ENCODE measurements around the gene GALNT9. TPM values are rescaled to one million over a fixed set of nuclear protein-coding genes. Genes with fewer than 3 reads are reported as not detected.

The GALNT9 gene
- total RNA-seq, 4 donors from 2014 or later: 0.13 TPM; not detected in 3

DNA sequence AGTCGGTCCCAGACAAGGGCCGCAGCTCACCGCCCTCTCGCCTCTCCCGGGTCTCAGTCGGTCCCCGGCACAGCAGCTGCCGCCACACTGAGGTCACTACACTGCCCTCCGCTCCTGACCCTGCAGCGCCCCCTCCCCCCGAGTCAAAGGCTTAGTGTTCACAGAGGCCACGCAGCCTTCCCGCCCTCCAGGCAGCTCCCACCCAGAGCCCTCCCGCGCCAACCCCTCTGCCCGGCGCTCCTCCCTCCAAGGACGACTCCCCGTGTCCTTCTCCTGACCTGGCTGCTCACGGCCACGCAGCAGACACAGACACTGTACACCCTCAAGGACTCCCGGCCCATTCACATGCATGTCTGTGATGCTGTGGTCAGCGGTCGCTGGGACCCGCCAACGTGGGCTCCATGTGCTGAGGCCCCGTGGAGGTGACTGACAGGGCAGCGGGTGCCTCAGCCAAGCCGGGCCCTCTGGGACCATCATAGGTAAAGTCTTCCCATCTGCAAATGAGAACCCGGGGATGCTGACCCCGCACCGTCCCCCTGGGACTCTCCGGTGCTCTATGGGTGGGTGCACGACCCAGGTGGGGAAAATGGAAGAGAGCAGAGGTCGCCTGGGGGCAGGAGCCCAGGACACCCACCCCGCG is 16.3 kb upstream of the GALNT9 start:
- intact Hi-C loops (cut with DNase I; ENCODE audit: low total_unique reads): no loop called here
- TF ChIP-seq, protein P1, sequence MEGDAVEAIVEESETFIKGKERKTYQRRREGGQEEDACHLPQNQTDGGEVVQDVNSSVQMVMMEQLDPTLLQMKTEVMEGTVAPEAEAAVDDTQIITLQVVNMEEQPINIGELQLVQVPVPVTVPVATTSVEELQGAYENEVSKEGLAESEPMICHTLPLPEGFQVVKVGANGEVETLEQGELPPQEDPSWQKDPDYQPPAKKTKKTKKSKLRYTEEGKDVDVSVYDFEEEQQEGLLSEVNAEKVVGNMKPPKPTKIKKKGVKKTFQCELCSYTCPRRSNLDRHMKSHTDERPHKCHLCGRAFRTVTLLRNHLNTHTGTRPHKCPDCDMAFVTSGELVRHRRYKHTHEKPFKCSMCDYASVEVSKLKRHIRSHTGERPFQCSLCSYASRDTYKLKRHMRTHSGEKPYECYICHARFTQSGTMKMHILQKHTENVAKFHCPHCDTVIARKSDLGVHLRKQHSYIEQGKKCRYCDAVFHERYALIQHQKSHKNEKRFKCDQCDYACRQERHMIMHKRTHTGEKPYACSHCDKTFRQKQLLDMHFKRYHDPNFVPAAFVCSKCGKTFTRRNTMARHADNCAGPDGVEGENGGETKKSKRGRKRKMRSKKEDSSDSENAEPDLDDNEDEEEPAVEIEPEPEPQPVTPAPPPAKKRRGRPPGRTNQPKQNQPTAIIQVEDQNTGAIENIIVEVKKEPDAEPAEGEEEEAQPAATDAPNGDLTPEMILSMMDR (IDR thresholded peaks at IDR 0.05): no peak
- no peak for TF ChIP-seq POLR2A (IDR thresholded peaks at IDR 0.05)
- DNase-seq (ENCODE audit: low spot score in 2 of 2): no peak
- no peak overlapping the region for H3K4me3 ChIP-seq (ENCODE audit: low read depth, poor library complexity, severe bottlenecking)
- 67 to 73% methylated on average over 34 to 37 of the region's 37 CpGs for WGBS, 2 donors

DNA sequence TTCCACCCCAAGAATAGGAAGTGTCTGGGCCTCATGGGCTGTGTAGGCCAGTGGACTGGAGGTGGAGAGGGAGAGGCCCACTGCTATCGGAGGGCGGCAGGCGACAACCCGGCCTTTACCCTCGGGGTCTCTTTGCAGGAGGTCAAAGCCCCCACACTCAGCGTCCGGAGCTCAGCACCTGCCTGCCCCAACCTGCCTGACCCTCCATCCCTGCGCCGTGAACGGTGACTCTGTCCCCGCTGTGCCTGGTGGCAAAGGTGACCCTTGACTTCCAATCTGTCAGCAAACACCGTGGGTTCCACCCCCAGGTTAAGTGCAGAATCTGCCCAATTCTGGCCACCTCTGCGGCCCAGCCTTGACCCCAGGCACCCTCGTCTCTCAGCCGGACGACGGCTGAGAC is 15.7 kb upstream of the GALNT9 start:
- H3K4me3 ChIP-seq (ENCODE audit: low read depth, poor library complexity, severe bottlenecking): no peak overlapping the region
- intact Hi-C loops (cut with DNase I; ENCODE audit: low total_unique reads): no loop called here
- no peak for DNase-seq (ENCODE audit: low spot score in 2 of 2)
- TF ChIP-seq, protein P1 (IDR thresholded peaks at IDR 0.05): no peak
- TF ChIP-seq POLR2A (IDR thresholded peaks at IDR 0.05): no peak
- 63 to 64% methylated on average over 9 to 17 of the region's 17 CpGs for WGBS, 2 donors

DNA sequence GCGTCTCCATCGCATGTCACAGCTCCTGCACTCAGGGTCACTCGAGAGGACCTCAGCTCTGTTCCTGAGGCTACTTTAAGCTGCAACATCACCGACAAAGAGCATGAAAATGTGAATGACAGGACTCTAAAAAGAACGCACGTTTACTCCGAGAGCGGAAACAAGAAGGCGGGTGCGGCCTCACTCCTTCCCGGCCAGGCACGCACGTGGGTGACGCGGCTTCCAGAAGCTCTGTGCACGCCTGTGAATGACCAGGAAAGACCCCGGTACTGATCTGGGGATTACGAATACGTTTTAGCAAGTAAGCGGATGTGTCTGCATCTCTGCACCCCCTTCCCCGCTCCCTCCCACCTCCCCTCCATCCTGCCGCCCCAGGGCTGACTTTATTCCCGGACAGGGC is 15.2 kb upstream of the GALNT9 start:
- intact Hi-C loops (cut with DNase I; ENCODE audit: low total_unique reads): no loop called here
- no peak overlapping the region for H3K4me3 ChIP-seq (ENCODE audit: low read depth, poor library complexity, severe bottlenecking)
- 71 to 75% methylated on average over 23 of the region's 23 CpGs for WGBS, 2 donors
- no peak for TF ChIP-seq POLR2A (IDR thresholded peaks at IDR 0.05)
- TF ChIP-seq, protein P1 (IDR thresholded peaks at IDR 0.05): no peak
- no peak for DNase-seq (ENCODE audit: low spot score in 2 of 2)

DNA sequence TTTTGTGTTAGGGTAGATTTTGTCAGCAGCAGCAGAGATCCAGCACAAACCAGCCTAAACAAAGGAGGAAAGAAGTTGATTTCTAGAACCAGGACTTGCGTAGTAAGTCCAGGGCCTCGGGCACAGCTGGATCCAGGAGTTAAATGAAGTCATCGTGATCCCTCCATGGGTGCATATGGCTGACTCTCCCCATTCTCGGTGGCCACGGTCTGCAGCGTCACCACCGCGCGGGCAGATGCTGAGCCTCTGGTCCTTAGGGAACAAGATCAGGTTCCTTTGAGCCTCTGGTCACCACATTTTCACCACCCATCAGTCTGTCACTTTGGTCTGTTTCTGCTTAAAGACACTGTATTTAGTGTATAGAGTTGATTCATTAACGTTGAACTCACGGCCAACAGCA is 14.8 kb upstream of the GALNT9 start:
- H3K4me3 ChIP-seq (ENCODE audit: low read depth, poor library complexity, severe bottlenecking): no peak overlapping the region
- intact Hi-C loops (cut with DNase I; ENCODE audit: low total_unique reads): no loop called here
- no peak for TF ChIP-seq POLR2A (IDR thresholded peaks at IDR 0.05)
- TF ChIP-seq, protein P1 (IDR thresholded peaks at IDR 0.05): no peak
- 56 to 58% methylated on average over 11 of the region's 11 CpGs for WGBS, 2 donors
- DNase-seq (ENCODE audit: low spot score in 2 of 2): no peak

DNA sequence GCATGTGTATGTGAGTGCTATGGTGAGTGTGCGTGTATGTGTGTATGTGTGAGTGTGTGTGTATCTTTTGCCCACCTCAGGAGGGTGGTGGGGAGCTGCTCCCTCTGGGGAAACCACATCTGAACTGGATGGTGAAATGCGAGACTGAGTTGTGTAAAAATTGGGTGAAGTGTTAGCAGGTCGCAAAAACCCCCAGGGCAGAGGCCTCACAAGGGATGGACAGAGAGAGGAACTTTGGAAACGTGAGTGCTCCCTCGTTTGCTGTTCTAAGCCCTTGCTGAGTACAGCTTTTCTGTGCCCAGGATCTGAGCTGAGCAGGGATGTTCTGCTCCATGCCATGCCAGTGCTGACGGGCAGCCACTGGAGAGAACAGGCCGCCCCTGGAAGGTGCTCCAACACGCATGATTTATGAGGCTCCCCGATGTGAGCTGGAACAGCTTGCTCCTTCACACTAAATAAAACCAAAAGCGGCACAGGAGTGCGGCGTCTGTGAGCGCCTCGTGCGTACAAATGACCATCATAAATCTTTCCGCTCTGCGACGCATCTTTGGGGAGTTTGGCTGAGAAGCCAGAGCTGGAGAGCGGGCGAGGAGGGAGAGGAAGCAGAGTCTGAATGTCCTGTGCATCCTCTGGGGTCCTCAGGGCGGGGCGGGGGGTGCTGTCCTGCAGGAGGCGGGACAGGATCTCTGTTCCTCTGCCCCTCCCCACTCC is 14.1 kb upstream of the GALNT9 start:
- DNase-seq (ENCODE audit: low spot score in 2 of 2): no peak
- TF ChIP-seq, protein P1 (IDR thresholded peaks at IDR 0.05): no peak
- TF ChIP-seq POLR2A (IDR thresholded peaks at IDR 0.05): no peak
- intact Hi-C loops (cut with DNase I; ENCODE audit: low total_unique reads): no loop called here
- WGBS, 2 donors: 8 to 11% methylated on average over 23 of the region's 23 CpGs
- no peak overlapping the region for H3K4me3 ChIP-seq (ENCODE audit: low read depth, poor library complexity, severe bottlenecking)

Measured in lower leg skin (tissue), 4 donors.